Smooth muscle cell (in vitro differentiated cells): ENCODE results near the gene GIMAP7. TPM values are rescaled to one million over a fixed set of nuclear protein-coding genes. Genes with fewer than 3 reads are reported as not detected.

Source experiments
- DNase-seq: peaks from one replicate; lab custom pipeline; 2025; ENCODE audit not compliant: unreplicated experiment; lab: John Stamatoyannopoulos, UW
- H2AFZ ChIP-seq: fragments of 200-600 bp; sonication (generic); 2 replicates; pipeline ENCODE4 v1.6.0; 2016; ENCODE audit warnings: antibody characterized with exemption, low read depth, mild to moderate bottlenecking
- H3F3A ChIP-seq: fragments of 200-600 bp; sonication (generic); 2 replicates; pipeline ENCODE4 v1.6.0; 2017; ENCODE audit warnings: antibody characterized with exemption, low read depth
- H3K27ac ChIP-seq: fragments of 200-600 bp; sonication (generic); 2 replicates; pipeline ENCODE4 v1.5.1; 2016; ENCODE audit warnings: low read depth, mild to moderate bottlenecking
- H3K27me3 ChIP-seq: fragments of 200-600 bp; sonication (generic); 2 replicates; pipeline ENCODE4 v1.6.1; 2016; ENCODE audit warnings: low read depth, mild to moderate bottlenecking
- H3K36me3 ChIP-seq: fragments of 200-600 bp; sonication (generic); 2 replicates; pipeline ENCODE4 v1.5.1; 2016; ENCODE audit warnings: low read depth
- H3K4me1 ChIP-seq: fragments of 200-600 bp; sonication (generic); 2 replicates; pipeline ENCODE4 v1.5.1; 2016; ENCODE audit warnings: low read depth
- H3K4me2 ChIP-seq: fragments of 200-600 bp; sonication (generic); 2 replicates; pipeline ENCODE4 v1.6.0; 2016; ENCODE audit warnings: mild to moderate bottlenecking
- H3K4me3 ChIP-seq: fragments of 200-600 bp; sonication (generic); 2 replicates; pipeline ENCODE4 v1.5.1; 2016; ENCODE audit warnings: mild to moderate bottlenecking
- H3K79me2 ChIP-seq: fragments of 200-600 bp; sonication (generic); 2 replicates; pipeline ENCODE4 v1.6.0; 2016; ENCODE audit warnings: low read depth, mild to moderate bottlenecking
- H3K9ac ChIP-seq: fragments of 200-600 bp; sonication (generic); 2 replicates; pipeline ENCODE4 v1.6.0; 2016; ENCODE audit warnings: low read depth
- H3K9me3 ChIP-seq: fragments of 200-600 bp; sonication (generic); replicated peaks from 2 replicates; pipeline ENCODE4 v1.5.1; 2016; ENCODE audit warnings: low read depth
- H4K20me1 ChIP-seq: fragments of 200-600 bp; sonication (generic); 2 replicates; pipeline ENCODE4 v1.6.0; 2016; ENCODE audit warnings: low read depth
- WGBS: methylation state at CpG from one replicate; pipeline ENCODE4 v1.1.7; 2016; ENCODE audit warnings: low lambda C conversion rate; 5-methylcytosine and 5-hydroxymethylcytosine counted together
- polyA plus RNA-seq: library from polyadenylated mRNA; unstranded; fragments of >200 nt; fragmentation: Nextera tagmentation; extraction: Ambion mirVana; gene quantifications from 2 replicates; pipeline ENCODE4 v1.2.1, GENCODE V29; 2016
- total RNA-seq: library from RNA; depleted of rRNA; stranded (reverse); fragments of >200 nt; gene quantifications from 2 replicates; pipeline ENCODE4 v1.2.3, GENCODE V29; 2014
- TF ChIP-seq, protein P1 (sequence below): fragments of 200-600 bp; sonication (generic); IDR thresholded peaks from 2 replicates; pipeline ENCODE4 v1.5.1; 2017; ENCODE audit warnings: borderline replicate concordance, mild to moderate bottlenecking, antibody characterized with exemption; ENCODE audit not compliant: insufficient read depth, poor library complexity, severe bottlenecking

GIMAP7 gene
- total and polyA plus RNA-seq, 2 experiments from 2014 or later, result not detected

DNA sequence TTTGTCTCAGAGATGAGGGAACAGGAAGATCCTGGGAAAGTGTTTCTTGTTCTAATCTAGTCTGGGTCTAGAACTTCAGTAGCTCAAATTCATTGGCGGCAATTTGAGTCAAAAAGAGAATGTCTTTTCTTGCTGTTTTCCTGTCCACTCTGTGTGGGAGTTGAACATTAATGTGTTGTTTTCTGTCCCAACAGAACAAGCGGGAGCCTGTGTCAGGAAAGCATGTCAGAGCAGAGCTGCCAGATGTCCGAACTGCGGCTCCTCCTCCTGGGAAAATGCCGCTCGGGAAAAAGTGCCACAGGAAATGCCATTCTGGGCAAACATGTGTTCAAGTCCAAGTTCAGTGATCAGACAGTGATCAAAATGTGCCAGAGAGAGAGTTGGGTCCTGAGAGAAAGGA lies 48.2 kb upstream of the GIMAP7 start:
- DNase-seq, result no peak
- TF ChIP-seq, protein P1, sequence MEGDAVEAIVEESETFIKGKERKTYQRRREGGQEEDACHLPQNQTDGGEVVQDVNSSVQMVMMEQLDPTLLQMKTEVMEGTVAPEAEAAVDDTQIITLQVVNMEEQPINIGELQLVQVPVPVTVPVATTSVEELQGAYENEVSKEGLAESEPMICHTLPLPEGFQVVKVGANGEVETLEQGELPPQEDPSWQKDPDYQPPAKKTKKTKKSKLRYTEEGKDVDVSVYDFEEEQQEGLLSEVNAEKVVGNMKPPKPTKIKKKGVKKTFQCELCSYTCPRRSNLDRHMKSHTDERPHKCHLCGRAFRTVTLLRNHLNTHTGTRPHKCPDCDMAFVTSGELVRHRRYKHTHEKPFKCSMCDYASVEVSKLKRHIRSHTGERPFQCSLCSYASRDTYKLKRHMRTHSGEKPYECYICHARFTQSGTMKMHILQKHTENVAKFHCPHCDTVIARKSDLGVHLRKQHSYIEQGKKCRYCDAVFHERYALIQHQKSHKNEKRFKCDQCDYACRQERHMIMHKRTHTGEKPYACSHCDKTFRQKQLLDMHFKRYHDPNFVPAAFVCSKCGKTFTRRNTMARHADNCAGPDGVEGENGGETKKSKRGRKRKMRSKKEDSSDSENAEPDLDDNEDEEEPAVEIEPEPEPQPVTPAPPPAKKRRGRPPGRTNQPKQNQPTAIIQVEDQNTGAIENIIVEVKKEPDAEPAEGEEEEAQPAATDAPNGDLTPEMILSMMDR, result no peak
- H2AFZ ChIP-seq, result no peak overlapping the region
- 72% methylated on average over 6 of the region's 6 CpGs for WGBS
- H3K27ac ChIP-seq, result no peak overlapping the region
- H3F3A ChIP-seq, result no peaks in the 10 kb centered on the region
- H3K4me1 ChIP-seq, result no peaks in the 10 kb centered on the region
- H3K4me2 ChIP-seq, result no peak overlapping the region
- H3K36me3 ChIP-seq, result no peaks in the 10 kb centered on the region
- no peak overlapping the region for H3K4me3 ChIP-seq
- no peaks in the 10 kb centered on the region for H3K79me2 ChIP-seq
- no peaks in the 10 kb centered on the region for H3K27me3 ChIP-seq
- H4K20me1 ChIP-seq, result no peaks in the 10 kb centered on the region
- H3K9me3 ChIP-seq, result no peaks in the 10 kb centered on the region
- H3K9ac ChIP-seq, result no peak overlapping the region

GRCh38 chr7:150468241-150468640 lies 46.4 kb upstream of the GIMAP7 start:
- TF ChIP-seq, protein P1, result no peak
- no peaks in the 10 kb centered on the region for H3K36me3 ChIP-seq
- H3K9ac ChIP-seq, result no peak overlapping the region
- no peak overlapping the region for H3K4me2 ChIP-seq
- H3K27me3 ChIP-seq, result no peaks in the 10 kb centered on the region
- no peak overlapping the region for H3K27ac ChIP-seq
- no peak overlapping the region for H3K4me3 ChIP-seq
- H3F3A ChIP-seq, result no peaks in the 10 kb centered on the region
- no peaks in the 10 kb centered on the region for H3K4me1 ChIP-seq
- no peak for DNase-seq
- no peaks in the 10 kb centered on the region for H4K20me1 ChIP-seq
- no peaks in the 10 kb centered on the region for H3K79me2 ChIP-seq
- H3K9me3 ChIP-seq, result no peaks in the 10 kb centered on the region
- no peak overlapping the region for H2AFZ ChIP-seq
- 96% methylated on average over 3 of the region's 3 CpGs for WGBS

DNA sequence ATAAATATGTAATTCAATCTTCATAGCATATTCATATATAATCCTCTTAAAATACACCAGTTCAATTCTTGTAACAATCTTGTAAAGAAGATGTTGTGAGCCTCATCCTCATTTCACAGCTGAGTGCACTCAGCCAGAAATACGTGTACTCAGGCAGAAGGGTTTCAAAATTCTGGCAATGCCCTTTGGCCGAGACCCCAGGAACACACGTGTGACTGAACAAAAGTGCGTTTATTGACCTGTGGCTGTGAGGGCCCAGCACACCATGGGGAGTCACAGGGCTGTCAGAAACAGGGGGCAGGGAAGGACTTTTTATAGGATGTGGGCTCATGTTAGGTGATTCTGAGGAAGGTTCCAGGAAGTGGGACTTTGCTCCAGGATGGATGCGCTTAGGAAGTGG lies 42.8 kb upstream of the GIMAP7 start:
- peaks cover 3% of the 10 kb centered on the region for H3K27me3 ChIP-seq
- no peak for DNase-seq
- H4K20me1 ChIP-seq, result no peaks in the 10 kb centered on the region
- TF ChIP-seq, protein P1, result no peak
- no peak overlapping the region for H2AFZ ChIP-seq
- no peaks in the 10 kb centered on the region for H3K36me3 ChIP-seq
- H3K4me2 ChIP-seq, result no peak overlapping the region
- no peaks in the 10 kb centered on the region for H3K9me3 ChIP-seq
- H3K9ac ChIP-seq, result no peak overlapping the region
- H3F3A ChIP-seq, result no peaks in the 10 kb centered on the region
- WGBS, result 89% methylated on average over 5 of the region's 5 CpGs
- no peaks in the 10 kb centered on the region for H3K4me1 ChIP-seq
- no peaks in the 10 kb centered on the region for H3K79me2 ChIP-seq
- H3K27ac ChIP-seq, result no peak overlapping the region
- H3K4me3 ChIP-seq, result no peak overlapping the region

DNA sequence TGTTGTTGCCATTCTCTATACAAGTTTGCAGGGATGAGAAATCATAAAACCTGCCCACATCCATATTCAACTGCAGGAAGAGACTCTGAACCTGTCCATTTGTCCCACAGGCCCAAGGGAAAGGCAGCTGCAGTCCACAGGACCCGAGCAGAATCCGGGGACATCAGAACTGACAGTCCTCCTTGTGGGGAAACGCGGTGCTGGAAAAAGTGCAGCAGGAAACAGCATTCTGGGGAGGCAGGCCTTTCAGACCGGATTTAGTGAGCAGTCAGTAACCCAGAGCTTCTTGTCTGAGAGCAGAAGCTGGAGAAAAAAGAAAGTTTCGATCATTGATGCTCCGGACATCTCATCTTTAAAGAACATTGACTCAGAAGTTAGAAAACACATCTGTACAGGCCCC lies 40.8 kb upstream of the GIMAP7 start:
- H2AFZ ChIP-seq, result no peak overlapping the region
- H3K27me3 ChIP-seq, result peaks cover 3% of the 10 kb centered on the region
- WGBS, result 86% methylated on average over 7 of the region's 7 CpGs
- H3K36me3 ChIP-seq, result no peaks in the 10 kb centered on the region
- no peak for DNase-seq
- H3F3A ChIP-seq, result no peaks in the 10 kb centered on the region
- no peak overlapping the region for H3K4me3 ChIP-seq
- TF ChIP-seq, protein P1, result no peak
- H3K9me3 ChIP-seq, result no peaks in the 10 kb centered on the region
- no peak overlapping the region for H3K4me2 ChIP-seq
- no peaks in the 10 kb centered on the region for H3K4me1 ChIP-seq
- no peak overlapping the region for H3K9ac ChIP-seq
- no peak overlapping the region for H3K27ac ChIP-seq
- H4K20me1 ChIP-seq, result no peaks in the 10 kb centered on the region
- H3K79me2 ChIP-seq, result no peaks in the 10 kb centered on the region
